IMR-90 (cell line): ENCODE data around the gene GABRP. TPM values are rescaled to one million over a fixed set of nuclear protein-coding genes. Genes with fewer than 3 reads are reported as not detected.

ENCODE experiments used
- ATAC-seq: fragments of 200-7000 bp; cut with Tn5 transposase; 2 replicates; pipeline ENCODE4 v1.9.1; 2020; ENCODE audit warnings: low read depth, mild to moderate bottlenecking, moderate library complexity
- BruUV-seq: library from RNA; stranded (reverse); fragments of 400-500 nt; replicated peaks from 2 replicates; lab custom pipeline; 2021; lab: Mats Ljungman, UMichigan
- CTCF ChIA-PET: fragments of 300-600 bp; formaldehyde crosslinking; extraction: SDS; loops from one replicate; lab custom pipeline; 2021; ENCODE audit warnings: antibody characterized with exemption; lab: Yijun Ruan, JAX
- POLR2A ChIA-PET: fragments of 300-600 bp; sonication (Branson Sonifier 250); formaldehyde crosslinking; loops from one replicate; lab custom pipeline; 2022; ENCODE audit warnings: antibody characterized with exemption; ENCODE audit not compliant: unreplicated experiment; lab: Charles Lee
- DNase-seq: peaks from one replicate; pipeline ENCODE4 v3.0.0; 2013
- H2AFZ ChIP-seq: replicated peaks from 2 replicates; pipeline ENCODE3; 2013; ENCODE audit warnings: low read length, mild to moderate bottlenecking; ENCODE audit not compliant: poor library complexity
- H2AK5ac ChIP-seq: 2 replicates; pipeline ENCODE4 v1.6.1; 2013; ENCODE audit warnings: low read depth, low read length, inconsistent platforms
- H2AK9ac ChIP-seq: replicated peaks from 2 replicates; pipeline ENCODE3; 2013; ENCODE audit warnings: mild to moderate bottlenecking, low read depth, low read length, moderate library complexity; ENCODE audit not compliant: poor library complexity
- H2BK120ac ChIP-seq: 2 replicates; pipeline ENCODE4 v1.6.1; 2013; ENCODE audit warnings: low read depth, low read length, inconsistent platforms
- H2BK15ac ChIP-seq: 3 replicates; pipeline ENCODE4 v1.6.1; 2013; ENCODE audit warnings: low read depth, low read length, inconsistent platforms
- H2BK20ac ChIP-seq: 2 replicates; pipeline ENCODE4 v1.6.1; 2013; ENCODE audit warnings: low read depth, mild to moderate bottlenecking, inconsistent platforms, low read length, moderate library complexity
- H2BK5ac ChIP-seq: 2 replicates; pipeline ENCODE4 v1.6.1; 2013; ENCODE audit warnings: mild to moderate bottlenecking, low read depth, low read length, inconsistent platforms; ENCODE audit not compliant: poor library complexity, severe bottlenecking
- H3K14ac ChIP-seq: replicated peaks from 2 replicates; pipeline ENCODE4 v1.6.1; 2013; ENCODE audit warnings: low read depth, low read length, inconsistent platforms
- H3K18ac ChIP-seq: 2 replicates; pipeline ENCODE4 v1.6.1; 2013; ENCODE audit warnings: low read depth, low read length, control low read depth
- H3K23ac ChIP-seq: 2 replicates; pipeline ENCODE4 v1.6.1; 2013; ENCODE audit warnings: low read depth, low read length, inconsistent platforms
- H3K27ac ChIP-seq: 2 replicates; pipeline ENCODE4 v1.5.1; 2013; ENCODE audit warnings: mild to moderate bottlenecking, control low read depth, low read length; ENCODE audit not compliant: insufficient read depth
- H3K27me3 ChIP-seq: 2 replicates; pipeline ENCODE4 v1.6.1; 2013; ENCODE audit warnings: low read length; ENCODE audit not compliant: control insufficient read depth, insufficient read depth
- H3K36me3 ChIP-seq: 2 replicates; pipeline ENCODE4 v1.6.1; 2013; ENCODE audit warnings: low read length, mixed read lengths; ENCODE audit not compliant: control insufficient read depth, insufficient read depth
- H3K4ac ChIP-seq: 2 replicates; pipeline ENCODE4 v1.6.1; 2013; ENCODE audit warnings: low read depth, low read length, inconsistent platforms
- H3K4me1 ChIP-seq: 2 replicates; pipeline ENCODE4 v1.6.1; 2013; ENCODE audit warnings: low read length, mixed read lengths; ENCODE audit not compliant: control insufficient read depth, insufficient read depth
- H3K4me2 ChIP-seq: 2 replicates; pipeline ENCODE4 v1.6.1; 2013; ENCODE audit warnings: low read depth, mild to moderate bottlenecking, control low read depth, low read length, moderate library complexity
- H3K4me3 ChIP-seq: 2 replicates; pipeline ENCODE4 v1.5.1; 2013; ENCODE audit warnings: low read depth, mild to moderate bottlenecking, control low read depth, low read length, moderate library complexity; ENCODE audit not compliant: insufficient read depth
- H3K56ac ChIP-seq: 2 replicates; pipeline ENCODE4 v1.6.1; 2013; ENCODE audit warnings: low read length, inconsistent platforms; ENCODE audit not compliant: insufficient read depth; ENCODE audit errors: extremely low read depth
- H3K79me1 ChIP-seq, 2 experiments: 2 replicates each; pipeline ENCODE4 v1.6.1; 2013; ENCODE audit warnings: low read length in 2 of 2, inconsistent platforms in 1 of 2, low read depth in 1 of 2
- H3K9ac ChIP-seq: 2 replicates; pipeline ENCODE4 v1.6.1; 2013; ENCODE audit warnings: low read depth, low read length, control low read depth
- H3K9me1 ChIP-seq: 2 replicates; pipeline ENCODE4 v1.6.1; 2013; ENCODE audit warnings: low read length, inconsistent platforms; ENCODE audit not compliant: insufficient read depth
- H3K9me3 ChIP-seq: 2 replicates; pipeline ENCODE4 v1.6.1; 2013; ENCODE audit warnings: low read length; ENCODE audit not compliant: control insufficient read depth, insufficient read depth
- H4K20me1 ChIP-seq: 2 replicates; pipeline ENCODE4 v1.6.1; 2013; ENCODE audit warnings: low read length, inconsistent platforms; ENCODE audit not compliant: insufficient read depth
- H4K5ac ChIP-seq: 2 replicates; pipeline ENCODE4 v1.6.1; 2013; ENCODE audit warnings: mild to moderate bottlenecking, low read depth, low read length, control low read depth
- H4K8ac ChIP-seq, 2 experiments: 2 replicates each; pipeline ENCODE4 v1.6.1; 2013; ENCODE audit warnings: low read depth in 2 of 2, low read length in 2 of 2, control low read depth in 1 of 2, inconsistent platforms in 1 of 2
- H4K91ac ChIP-seq: 2 replicates; pipeline ENCODE4 v1.6.1; 2013; ENCODE audit warnings: low read depth, low read length, inconsistent platforms; ENCODE audit not compliant: insufficient read depth
- BHLHE40 ChIP-seq: fragments of 150-350 bp; IDR thresholded peaks from 2 replicates; pipeline ENCODE4 v1.6.1; 2016; ENCODE audit warnings: mild to moderate bottlenecking, low read depth, low read length
- CEBPB ChIP-seq: IDR thresholded peaks from 2 replicates; pipeline ENCODE4 v1.6.1; 2012; ENCODE audit warnings: low read depth, low read length, improper control_type of control experiment
- CHD1 ChIP-seq: IDR thresholded peaks from 2 replicates; pipeline ENCODE4 v1.6.1; 2012; ENCODE audit warnings: low read depth, low read length, improper control_type of control experiment
- CTCF ChIP-seq: conservative IDR thresholded peaks from 2 replicates; pipeline ENCODE4 v1.5.1; 2012; ENCODE audit warnings: mild to moderate bottlenecking, low read depth, low read length, improper control_type of control experiment
- ELK1 ChIP-seq: fragments of 150-350 bp; IDR thresholded peaks from 2 replicates; pipeline ENCODE4 v1.6.1; 2016; ENCODE audit warnings: low read depth, mild to moderate bottlenecking, low read length, moderate library complexity, borderline replicate concordance
- FOS ChIP-seq: fragments of 150-350 bp; IDR thresholded peaks from 2 replicates; pipeline ENCODE4 v1.6.1; 2016; ENCODE audit warnings: low read depth, low read length
- MAFK ChIP-seq: IDR thresholded peaks from 2 replicates; pipeline ENCODE4 v1.6.1; 2012; ENCODE audit warnings: low read depth, low read length, improper control_type of control experiment
- MAZ ChIP-seq: IDR thresholded peaks from 2 replicates; pipeline ENCODE4 v1.6.1; 2012; ENCODE audit warnings: low read depth, mild to moderate bottlenecking, low read length, improper control_type of control experiment, moderate library complexity, borderline replicate concordance
- MXI1 ChIP-seq: IDR thresholded peaks from 2 replicates; pipeline ENCODE4 v1.6.1; 2012; ENCODE audit warnings: low read depth, mild to moderate bottlenecking, low read length, moderate library complexity, borderline replicate concordance
- NFE2L2 ChIP-seq: fragments of 150-350 bp; IDR thresholded peaks from 2 replicates; pipeline ENCODE4 v1.6.1; 2016; ENCODE audit warnings: low read depth, mild to moderate bottlenecking, low read length
- POLR2A ChIP-seq: IDR thresholded peaks from 2 replicates; pipeline ENCODE4 v1.6.1; 2012; ENCODE audit warnings: mild to moderate bottlenecking, low read depth, low read length
- RAD21 ChIP-seq: IDR thresholded peaks from 2 replicates; pipeline ENCODE4 v1.6.1; 2012; ENCODE audit warnings: low read length, improper control_type of control experiment
- RCOR1 ChIP-seq: IDR thresholded peaks from 2 replicates; pipeline ENCODE4 v1.6.1; 2012; ENCODE audit warnings: mild to moderate bottlenecking, low read length, improper control_type of control experiment; ENCODE audit not compliant: insufficient replicate concordance
- RFX5 ChIP-seq: IDR thresholded peaks from 2 replicates; pipeline ENCODE4 v1.8.0; 2012; ENCODE audit warnings: low read depth, mild to moderate bottlenecking, low read length, moderate library complexity
- SMC3 ChIP-seq: fragments of 150-350 bp; IDR thresholded peaks from 2 replicates; pipeline ENCODE4 v1.6.1; 2016; ENCODE audit warnings: low read depth, mild to moderate bottlenecking, antibody characterized with exemption, low read length, moderate library complexity
- USF2 ChIP-seq: fragments of 150-350 bp; IDR thresholded peaks from 2 replicates; pipeline ENCODE4 v1.6.1; 2017; ENCODE audit warnings: mild to moderate bottlenecking, antibody characterized with exemption, low read length, low read depth
- WGBS, 2 experiments: methylation state at CpG; one replicate each; pipeline versions ENCODE4 v1.1.5 to v1.1.7; 2013; ENCODE audit warnings: missing lambda C conversion rate in 2 of 2; ENCODE audit not compliant: insufficient read length in 1 of 2; ENCODE audit errors: extremely low coverage in 2 of 2; 5-methylcytosine and 5-hydroxymethylcytosine counted together
- dilution Hi-C: fragments of 300-500 bp; cut with HindIII; formaldehyde crosslinking; loops from one replicate; pipeline ENCODE4 v1.14.3; 2018; ENCODE audit warnings: low sequenced_read_pairs; ENCODE audit not compliant: unreplicated experiment
- in situ Hi-C: fragments of 300-500 bp; cut with MboI; formaldehyde crosslinking; loops from 3 replicates; pipeline ENCODE4 v1.14.3; 2019; ENCODE audit warnings: low sequenced_read_pairs, inconsistent platforms, mixed read lengths
- intact Hi-C: fragments of 100-400 bp; cut with micrococcal nuclease; formaldehyde crosslinking; loops from 2 replicates; pipeline ENCODE4 v1.10.0; 2022
- polyA plus RNA-seq, 3 experiments: library from polyadenylated mRNA; depleted of rRNA; stranded (reverse); fragments of >200 nt; gene quantifications; 2 replicates each; pipeline ENCODE4 v1.2.3, GENCODE V29; 2012; ENCODE audit warnings: low replicate concordance in 1 of 3
- total RNA-seq: library from RNA; depleted of rRNA; stranded (reverse); fragments of >200 nt; gene quantifications from 2 replicates; pipeline ENCODE4 v1.2.3, GENCODE V29; 2012

GABRP gene
- total and polyA plus RNA-seq, 2 of the 4 experiments (the other 2 are of a cell fraction): not detected

GRCh38 chr5:170748951-170749471, 34.5 kb upstream of the GABRP start:
- Histone ChIP-seq H3K79me1 (no peaks in the 10 kb centered on the region), H2AFZ (no peak overlapping the region), H3K9me1 (no peaks in the 10 kb centered on the region), H3K18ac (no peak overlapping the region), H2AK9ac (no peak overlapping the region), H3K9me3 (no peaks in the 10 kb centered on the region), H3K36me3 (no peaks in the 10 kb centered on the region), H2AK5ac (no peak overlapping the region), H4K8ac (no peak overlapping the region), H3K4ac (no peak overlapping the region), H4K5ac (no peak overlapping the region), H2BK120ac (no peak overlapping the region), H3K4me1 (peaks cover 2% of the 10 kb centered on the region; the same call in 1 of the 2 replicates), H3K14ac (no peak overlapping the region), H2BK5ac (no peak overlapping the region), H3K23ac (no peak overlapping the region), H3K27ac (no peak overlapping the region), H3K27me3 (peaks cover 35% of the 10 kb centered on the region), H4K91ac (no peak overlapping the region), H3K9ac (no peak overlapping the region), H3K4me2 (no peak overlapping the region), H3K56ac (no peak overlapping the region), H3K4me3 (no peak overlapping the region), H2BK15ac (no peak overlapping the region), H4K20me1 (no peaks in the 10 kb centered on the region), H2BK20ac (no peak overlapping the region)
- ChIA-PET CTCF (interaction anchor here (1.2 kb wide), 1 partner anchor 42 kb away, joined by 4 read pairs; no protein-coding TSS in a partner anchor), POLR2A (no interaction called here)
- intact Hi-C loops (no loop called here), dilution Hi-C loops (no loop called here), in situ Hi-C loops (loop anchor here (5.0 kb wide), 1 partner anchor 583 kb away; no protein-coding TSS in a partner anchor)
- DNase-seq (no peak), ATAC-seq (no peak)
- TF ChIP-seq USF2 (no peak), ELK1 (no peak), NFE2L2 (no peak), MAFK (no peak), SMC3 (no peak), RAD21 (no peak), CHD1 (no peak), RCOR1 (no peak), BHLHE40 (no peak), RFX5 (no peak), FOS (no peak), MXI1 (no peak), MAZ (no peak), POLR2A (no peak), CTCF (no peak), CEBPB (no peak)
- no TSS peak for BruUV-seq
- WGBS, 2 experiments: 66% methylated on average over 4 of the region's 13 CpGs; no CpG with 5 or more reads in 1 of the 2 experiments
